PC-3 (cell line): ENCODE results near the gene STX4. TPM values are rescaled to one million over a fixed set of nuclear protein-coding genes. Genes with fewer than 3 reads are reported as not detected.

Experiments used
- ATAC-seq: fragments of 200-7000 bp; cut with Tn5 transposase; 2 replicates; pipeline ENCODE4 v1.9.1; 2020; ENCODE audit warnings: mild to moderate bottlenecking, moderate library complexity
- BruUV-seq: library from RNA; stranded (reverse); fragments of 400-500 nt; replicated peaks from 2 replicates; lab custom pipeline; 2021; lab: Mats Ljungman, UMichigan
- CTCF ChIA-PET: fragments of 300-600 bp; sonication (Branson Sonifier 250); formaldehyde crosslinking; loops from one replicate; lab custom pipeline; 2022; ENCODE audit warnings: antibody characterized with exemption; lab: Charles Lee
- POLR2A ChIA-PET: fragments of 300-600 bp; sonication (Branson Sonifier 250); formaldehyde crosslinking; loops from one replicate; lab custom pipeline; 2022; ENCODE audit warnings: antibody characterized with exemption; ENCODE audit not compliant: unreplicated experiment; lab: Charles Lee
- DNase-seq: peaks from one replicate; pipeline ENCODE4 v3.0.0-alpha.2; 2015
- H2AFZ ChIP-seq: fragments of 300-600 bp; sonication (generic); 2 replicates; pipeline ENCODE4 v1.6.0; 2016; ENCODE audit warnings: antibody characterized with exemption, low read length
- H3F3A ChIP-seq: fragments of 300-600 bp; sonication (generic); one replicate; pipeline ENCODE4 v1.6.0; 2017; ENCODE audit warnings: antibody characterized with exemption, low read length, control low read depth, mild to moderate bottlenecking; ENCODE audit not compliant: unreplicated experiment
- H3K27ac ChIP-seq: fragments of 300-600 bp; sonication (generic); 2 replicates; pipeline ENCODE4 v1.5.1; 2016; ENCODE audit warnings: mild to moderate bottlenecking, low read length
- H3K27me3 ChIP-seq: fragments of 300-600 bp; sonication (generic); 2 replicates; pipeline ENCODE4 v1.6.1; 2016; ENCODE audit warnings: low read length, mixed read lengths
- H3K36me3 ChIP-seq: fragments of 300-600 bp; sonication (generic); 2 replicates; pipeline ENCODE4 v1.6.1; 2016; ENCODE audit warnings: low read depth, mixed run types, low read length, mixed read lengths
- H3K4me1 ChIP-seq: fragments of 300-600 bp; sonication (generic); 2 replicates; pipeline ENCODE4 v1.5.1; 2016; ENCODE audit warnings: low read length; ENCODE audit not compliant: insufficient read depth
- H3K4me2 ChIP-seq: fragments of 300-600 bp; sonication (generic); 2 replicates; pipeline ENCODE4 v1.6.0; 2016; ENCODE audit warnings: low read length
- H3K4me3 ChIP-seq: fragments of 300-600 bp; sonication (generic); 2 replicates; pipeline ENCODE4 v1.5.1; 2016; ENCODE audit warnings: mild to moderate bottlenecking, low read length, mixed read lengths
- H3K79me2 ChIP-seq: fragments of 300-600 bp; sonication (generic); 2 replicates; pipeline ENCODE4 v1.6.1; 2017; ENCODE audit warnings: low read length, mixed read lengths
- H3K9ac ChIP-seq: fragments of 300-600 bp; sonication (generic); 2 replicates; pipeline ENCODE4 v1.6.0; 2016; ENCODE audit warnings: mild to moderate bottlenecking, low read length
- H3K9me2 ChIP-seq: fragments of 300-600 bp; sonication (generic); replicated peaks from 2 replicates; pipeline ENCODE4 v1.6.1; 2016; ENCODE audit warnings: mixed run types, low read length, mixed read lengths
- H3K9me3 ChIP-seq: fragments of 300-600 bp; sonication (generic); 2 replicates; pipeline ENCODE4 v1.6.1; 2016; ENCODE audit warnings: low read length, mixed read lengths
- H4K20me1 ChIP-seq: fragments of 300-600 bp; sonication (generic); 2 replicates; pipeline ENCODE4 v1.6.1; 2016; ENCODE audit warnings: low read length, mixed read lengths
- CTCF ChIP-seq: fragments of 300-600 bp; sonication (generic); conservative IDR thresholded peaks from 2 replicates; pipeline ENCODE4 v1.5.1; 2017; ENCODE audit warnings: antibody characterized with exemption, low read depth, mild to moderate bottlenecking, low read length
- EZH2 ChIP-seq: fragments of 300-600 bp; sonication (generic); IDR thresholded peaks from one replicate; pipeline ENCODE4 v1.6.1; 2017; ENCODE audit warnings: antibody characterized with exemption, mild to moderate bottlenecking, low read length; ENCODE audit not compliant: unreplicated experiment
- EZH2phosphoT487 ChIP-seq: fragments of 300-600 bp; sonication (generic); IDR thresholded peaks from 2 replicates; pipeline ENCODE4 v1.6.1; 2018; ENCODE audit warnings: mild to moderate bottlenecking, antibody characterized with exemption, low read length, borderline replicate concordance
- intact Hi-C: fragments of 100-400 bp; cut with micrococcal nuclease; formaldehyde crosslinking; loops from 2 replicates; pipeline ENCODE4 v1.9.0; 2023
- total RNA-seq: library from RNA; depleted of rRNA; stranded (reverse); fragments of >200 nt; gene quantifications from 2 replicates; pipeline ENCODE4 v1.2.3, GENCODE V29; 2014

STX4 gene
- total RNA-seq, 1 experiment from 2014 or later: 27.4 TPM

- Histone ChIP-seq H2AFZ (peak overlapping the region; percentile 80), H3K36me3 (no peaks in the 10 kb centered on the region), H3F3A (no peaks in the 10 kb centered on the region), H3K27ac (peak overlapping the region; percentile 86), H3K9me3 (no peaks in the 10 kb centered on the region), H3K4me1 (peaks cover 31% of the 10 kb centered on the region), H3K27me3 (no peaks in the 10 kb centered on the region), H4K20me1 (no peaks in the 10 kb centered on the region), H3K9me2 (no peaks in the 10 kb centered on the region), H3K4me3 (peak overlapping the region; percentile 83), H3K79me2 (no peaks in the 10 kb centered on the region), H3K4me2 (peak overlapping the region; percentile 100), H3K9ac (peak overlapping the region; percentile 76)
- ChIA-PET POLR2A (no interaction called here), CTCF (no interaction called here)
- DNase-seq (peak; percentile 75), ATAC-seq (peak; percentile 54)
- TF ChIP-seq CTCF (no peak), EZH2 (no peak), EZH2phosphoT487 (no peak)
- BruUV-seq: TSS peak; percentile 88
- intact Hi-C loops: loop anchor here (5.0 kb wide), 2 partner anchors 34 to 74 kb away; partner anchors contain the start of genes STX4, ZNF646 and ZNF668
Measured at GRCh38 chr16:30997725-30998711, 35.3 kb upstream of the STX4 start.

GRCh38 chr16:30998852-30999761 lies 34.3 kb upstream of the STX4 start:
- intact Hi-C loops: loop anchor here (5.0 kb wide), 2 partner anchors 33 to 73 kb away; partner anchors contain the start of genes STX4, ZNF646 and ZNF668
- ATAC-seq: no peak

More at GRCh38 chr16:30998852-30999761, 34.3 kb upstream of the STX4 start:
- no peaks in the 10 kb centered on the region for H3F3A ChIP-seq
- H3K4me3 ChIP-seq: no peak overlapping the region
- no peaks in the 10 kb centered on the region for H3K79me2 ChIP-seq
- no peak overlapping the region for H2AFZ ChIP-seq
- no peak overlapping the region for H3K9ac ChIP-seq
- H3K27me3 ChIP-seq: no peaks in the 10 kb centered on the region
- H3K4me1 ChIP-seq: peaks cover 31% of the 10 kb centered on the region
- POLR2A ChIA-PET: no interaction called here
- H3K27ac ChIP-seq: peak overlapping the region; percentile 86
- TF ChIP-seq EZH2: no peak
- no peak for TF ChIP-seq EZH2phosphoT487
- TF ChIP-seq CTCF: no peak
- DNase-seq: no peak
- peak overlapping the region; percentile 100 for H3K4me2 ChIP-seq
- no TSS peak for BruUV-seq
- CTCF ChIA-PET: no interaction called here
- H4K20me1 ChIP-seq: no peaks in the 10 kb centered on the region
- no peaks in the 10 kb centered on the region for H3K9me3 ChIP-seq
- H3K9me2 ChIP-seq: no peaks in the 10 kb centered on the region
- no peaks in the 10 kb centered on the region for H3K36me3 ChIP-seq
